Chondrocyte (in vitro differentiated cells): ENCODE results near the gene SNX25. TPM values are rescaled to one million over a fixed set of nuclear protein-coding genes. Genes with fewer than 3 reads are reported as not detected.

Source experiments
- DNase-seq: peaks from one replicate; pipeline ENCODE4 v3.0.0; 2021; ENCODE audit warnings: mixed read lengths, low spot score
- H3K27ac Mint-ChIP-seq: one replicate; pipeline ENCODE4 v1.8.0; 2021; ENCODE audit warnings: mild to moderate bottlenecking, moderate library complexity, mixed read lengths; ENCODE audit not compliant: unreplicated experiment
- H3K27me3 Mint-ChIP-seq: 2 replicates; pipeline ENCODE4 v1.8.0; 2021; ENCODE audit warnings: low read depth, mixed read lengths
- H3K36me3 Mint-ChIP-seq: 2 replicates; pipeline ENCODE4 v1.8.0; 2021; ENCODE audit warnings: low read depth, mixed read lengths
- H3K4me1 Mint-ChIP-seq: 2 replicates; pipeline ENCODE4 v1.8.0; 2021; ENCODE audit warnings: low read depth, mild to moderate bottlenecking, mixed read lengths
- H3K4me3 Mint-ChIP-seq: one replicate; pipeline ENCODE4 v1.8.0; 2021; ENCODE audit warnings: mild to moderate bottlenecking, moderate library complexity, mixed read lengths; ENCODE audit not compliant: unreplicated experiment
- H3K9me3 Mint-ChIP-seq: 2 replicates; pipeline ENCODE4 v1.8.0; 2021; ENCODE audit warnings: low read depth, mixed read lengths
- CTCF ChIP-seq: fragments of 200-600 bp; sonication (generic); IDR thresholded peaks from 2 replicates; pipeline ENCODE4 v1.5.0; 2021; ENCODE audit warnings: antibody characterized with exemption, mild to moderate bottlenecking, moderate library complexity
- total RNA-seq: library from RNA; stranded (reverse); gene quantifications from 3 replicates; pipeline ENCODE4 v1.2.1, GENCODE V29; 2021

SNX25 gene
- total RNA-seq, 1 donor from 2014 or later = 53.6 TPM

DNA sequence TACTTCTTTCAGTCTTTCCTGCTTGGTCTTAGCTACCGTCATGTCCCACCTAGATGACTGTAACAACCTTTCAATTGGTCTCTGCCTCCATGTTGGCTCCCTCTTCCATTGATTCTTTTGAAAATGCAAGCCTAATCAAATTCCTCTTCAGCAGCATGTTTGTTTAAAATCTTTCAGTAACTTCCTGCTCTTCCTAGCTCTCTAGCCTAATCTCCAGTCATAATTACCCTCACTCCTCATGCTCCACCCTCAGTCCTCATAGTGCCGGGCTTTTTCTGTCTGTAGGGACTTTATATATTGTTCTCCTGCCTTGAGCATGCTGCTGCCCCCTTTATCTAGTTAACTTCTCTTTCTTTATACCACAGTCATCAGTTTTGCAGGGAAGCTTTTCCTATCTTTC is 12.1 kb downstream of the SNX25 start:
- Mint-ChIP-seq H3K27ac (peak overlapping the region; percentile 60), H3K4me3 (no peak overlapping the region), H3K9me3 (no peaks in the 10 kb centered on the region), H3K4me1 (peaks cover 56% of the 10 kb centered on the region), H3K27me3 (no peaks in the 10 kb centered on the region), H3K36me3 (no peaks in the 10 kb centered on the region)
- no peak for TF ChIP-seq CTCF
- no peak for DNase-seq

DNA sequence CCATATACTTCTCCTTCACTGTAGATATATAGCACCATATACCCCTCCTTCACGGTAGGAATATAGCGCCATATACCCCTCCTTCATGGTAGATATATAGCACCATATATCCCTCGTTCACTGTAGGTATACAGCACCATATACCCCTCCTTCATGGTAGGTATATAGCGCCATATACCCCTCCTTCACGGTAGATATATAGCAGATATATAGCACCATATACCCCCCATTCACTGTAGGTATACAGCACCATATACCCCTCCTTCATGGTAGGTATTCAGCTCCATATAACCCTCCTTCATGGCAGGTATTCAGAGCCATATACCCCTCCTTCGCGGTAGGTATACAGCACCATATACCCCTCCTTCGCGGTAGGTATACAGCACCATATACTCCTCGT is 12.5 kb downstream of the SNX25 start:
- Mint-ChIP-seq H3K4me1 (peaks cover 55% of the 10 kb centered on the region), H3K27me3 (no peaks in the 10 kb centered on the region), H3K9me3 (no peaks in the 10 kb centered on the region), H3K36me3 (no peaks in the 10 kb centered on the region), H3K27ac (no peak overlapping the region), H3K4me3 (no peak overlapping the region)
- no peak for DNase-seq
- no peak for TF ChIP-seq CTCF

DNA sequence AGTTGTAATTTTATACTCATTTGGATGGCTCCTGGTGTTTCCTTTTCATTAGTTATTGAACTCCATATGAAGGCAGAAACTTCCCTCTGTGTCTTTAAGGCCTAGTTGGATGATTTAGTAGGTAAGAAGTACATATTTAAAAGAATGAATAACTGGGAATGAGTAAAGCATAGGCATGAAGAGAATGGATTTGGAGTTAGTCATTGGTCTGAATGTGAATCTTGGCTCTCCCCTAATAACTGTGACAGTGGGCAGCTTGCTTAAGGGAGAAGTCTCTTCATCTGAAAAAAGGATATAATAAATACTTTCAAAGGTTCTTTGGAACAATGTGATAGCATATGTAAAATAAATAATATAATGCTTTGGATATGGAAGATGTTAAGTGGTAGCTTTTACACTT is 13.2 kb downstream of the SNX25 start:
- H3K9me3 Mint-ChIP-seq = no peaks in the 10 kb centered on the region
- no peak for TF ChIP-seq CTCF
- DNase-seq = no peak
- H3K27ac Mint-ChIP-seq = peak overlapping the region; percentile 72
- no peaks in the 10 kb centered on the region for H3K36me3 Mint-ChIP-seq
- H3K4me3 Mint-ChIP-seq = no peak overlapping the region
- peaks cover 48% of the 10 kb centered on the region for H3K4me1 Mint-ChIP-seq
- no peaks in the 10 kb centered on the region for H3K27me3 Mint-ChIP-seq

- Mint-ChIP-seq H3K9me3 (no peaks in the 10 kb centered on the region), H3K27me3 (no peaks in the 10 kb centered on the region), H3K4me3 (no peak overlapping the region), H3K27ac (no peak overlapping the region), H3K36me3 (no peaks in the 10 kb centered on the region), H3K4me1 (peaks cover 38% of the 10 kb centered on the region)
- no peak for DNase-seq
- TF ChIP-seq CTCF = peak; percentile 50
Observed at GRCh38 chr4:185224597-185224996, 15.2 kb downstream of the SNX25 start.

DNA sequence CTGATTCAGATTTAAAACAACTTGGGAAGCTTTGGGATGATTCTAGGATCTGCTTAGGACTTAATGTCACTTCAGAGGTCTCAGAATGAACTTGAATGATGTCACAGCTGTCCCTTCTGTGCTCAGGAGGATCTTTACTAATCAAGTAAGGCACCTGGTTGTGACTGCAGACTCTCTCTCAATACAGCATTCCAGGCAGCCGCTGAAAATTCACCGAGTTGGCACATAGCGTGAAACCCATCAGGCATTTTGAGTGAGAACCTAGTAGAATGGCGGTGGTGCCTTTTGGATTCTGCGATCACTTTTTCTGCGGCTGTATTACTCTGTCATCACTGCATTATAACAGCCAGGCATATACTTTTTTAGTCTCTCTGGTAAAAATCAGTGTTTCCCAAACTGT is 16.5 kb downstream of the SNX25 start:
- no peaks in the 10 kb centered on the region for H3K9me3 Mint-ChIP-seq
- TF ChIP-seq CTCF = no peak
- H3K4me1 Mint-ChIP-seq = peaks cover 34% of the 10 kb centered on the region
- no peak overlapping the region for H3K27ac Mint-ChIP-seq
- no peaks in the 10 kb centered on the region for H3K36me3 Mint-ChIP-seq
- no peak overlapping the region for H3K4me3 Mint-ChIP-seq
- H3K27me3 Mint-ChIP-seq = no peaks in the 10 kb centered on the region
- DNase-seq = no peak
